Activated CD4-positive, alpha-beta T cell treated with anti-CD3 and anti-CD28 coated beads, Interleukin-10, Interleukin-2, amounts not matched to agents 100 ng/mL and 50 ng/mL, durations not matched to agents 16 hours and 8 hours (primary cell): ENCODE measurements around the gene UBL4A.

Experiments used
- DNase-seq: peaks from one replicate; pipeline ENCODE4 v3.0.0-alpha.2; 2020

Gene UBL4A

DNA sequence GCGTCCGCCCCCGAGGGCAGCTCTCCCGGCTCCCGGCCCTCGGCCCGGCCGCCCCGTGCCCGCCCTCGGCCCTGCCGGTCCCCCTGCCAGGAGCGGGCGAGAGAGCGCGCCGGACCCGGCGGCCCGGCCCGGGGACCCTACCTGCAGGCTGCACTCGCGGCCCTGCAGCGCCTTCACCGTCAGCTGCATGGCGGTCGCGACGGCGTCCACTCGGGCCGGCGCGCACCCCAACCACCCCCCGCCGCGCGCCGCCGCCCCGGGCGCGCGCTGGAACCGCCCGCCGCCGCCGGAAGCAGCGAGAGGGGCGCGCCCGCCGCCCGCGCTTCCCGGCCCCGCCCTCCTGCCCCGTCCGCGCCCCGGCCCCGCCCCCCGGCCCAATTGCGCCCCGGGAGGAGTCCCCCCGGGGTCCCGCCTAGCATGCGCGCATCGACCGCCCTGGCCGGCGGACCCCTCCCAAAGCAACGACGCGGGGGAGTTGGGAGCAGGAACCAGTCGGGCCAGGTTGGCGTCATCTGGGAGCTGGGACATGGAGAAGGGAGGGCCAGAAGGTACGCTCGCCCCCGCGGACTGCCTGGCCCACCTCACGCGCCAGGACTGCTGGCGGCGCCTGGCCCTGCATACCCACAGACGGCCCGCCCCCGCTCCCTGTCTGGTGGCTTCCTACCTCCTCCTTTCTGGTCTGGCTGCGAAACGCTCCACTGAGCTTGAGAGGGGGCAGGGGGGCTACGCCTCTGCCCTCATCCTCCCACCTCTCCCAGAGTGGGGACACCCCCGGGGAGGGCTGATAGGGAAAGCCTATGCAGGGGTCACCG lies at the start of gene UBL4A:
Gene UBL4A, minus strand, starts transcription at position 220 of the 812 bp plus-strand sequence. Its CDS starts 31 bp downstream, at position 189.
- peak; percentile 68 for DNase-seq

DNA sequence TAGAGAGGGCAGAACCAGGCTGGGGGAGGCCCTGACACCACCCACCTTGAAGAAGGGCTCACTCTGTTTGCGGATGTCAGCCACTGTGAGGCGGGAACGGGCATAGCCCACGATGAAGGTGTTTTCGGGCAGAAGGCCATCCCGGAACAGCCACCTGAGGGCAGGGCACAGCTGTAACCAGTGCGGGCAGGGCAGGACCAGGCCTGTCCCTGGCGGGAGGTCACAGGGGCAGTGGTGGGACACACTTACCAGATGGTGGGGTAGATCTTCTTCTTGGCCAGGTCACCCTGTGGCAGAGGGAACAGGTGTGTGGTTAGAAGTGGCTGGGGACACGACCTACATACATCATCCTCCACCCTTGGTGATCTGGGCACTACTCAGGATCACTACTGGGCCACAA lies 49.5 kb upstream of the UBL4A start:
- DNase-seq = no peak

DNA sequence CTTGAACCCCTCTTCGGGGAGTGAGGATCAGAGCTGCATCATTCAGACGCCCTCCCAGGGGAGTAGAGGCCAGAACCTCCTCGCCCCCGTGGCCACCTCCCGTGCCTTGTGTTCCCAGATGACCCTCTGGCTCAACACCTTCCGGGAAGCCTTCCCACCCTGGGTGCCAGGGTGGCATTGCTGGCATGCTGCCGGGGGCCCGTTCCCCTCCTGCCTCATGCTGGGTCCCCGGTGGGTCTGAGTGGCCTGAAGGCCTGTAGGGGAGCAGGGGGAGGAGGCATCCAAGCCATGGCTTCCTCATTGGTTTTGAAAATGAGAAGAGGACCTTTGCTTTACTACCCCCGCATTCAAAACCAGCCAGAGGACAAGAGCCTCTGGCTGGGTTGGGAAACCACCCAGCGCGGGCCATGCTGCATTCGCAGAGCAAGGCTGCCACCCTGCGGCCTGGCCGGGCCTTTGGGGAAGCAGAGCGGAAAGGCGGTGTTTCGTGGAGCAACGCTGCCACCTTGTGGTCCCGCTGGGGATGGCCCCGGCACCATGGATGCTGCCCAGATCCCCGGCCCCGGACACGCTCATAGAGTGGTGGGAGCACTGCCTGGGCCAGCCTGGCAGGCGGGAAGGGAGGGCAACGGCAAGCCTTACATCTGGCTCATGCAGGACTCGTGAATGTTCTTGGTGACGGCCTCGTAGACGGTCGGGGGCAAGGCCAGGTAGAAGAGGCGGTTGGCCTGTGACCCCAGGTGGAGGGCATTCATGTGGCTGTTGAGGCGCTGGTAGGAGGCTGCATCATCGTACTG lies 48.3 kb upstream of the UBL4A start:
- peak; percentile 94 for DNase-seq

DNA sequence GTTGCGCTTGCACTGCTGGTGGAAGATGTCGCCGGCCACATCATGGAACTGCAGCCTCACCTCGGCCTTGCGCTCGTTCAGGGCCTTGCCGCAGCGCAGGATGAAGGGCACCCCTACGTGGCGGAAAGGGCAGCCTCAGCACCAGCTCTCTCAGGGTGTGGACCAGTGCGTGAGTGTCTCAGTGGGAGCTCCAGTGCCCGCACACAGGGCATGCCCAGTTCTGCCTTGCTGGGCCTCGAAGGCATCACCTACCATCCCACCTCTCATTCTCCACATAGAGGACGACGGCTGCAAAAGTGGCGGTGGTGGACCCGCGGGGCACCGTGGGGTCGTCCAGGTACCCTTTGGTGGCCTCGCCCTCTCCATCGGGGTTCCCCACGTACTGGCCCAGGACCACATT lies 46.3 kb upstream of the UBL4A start:
- no peak for DNase-seq

DNA sequence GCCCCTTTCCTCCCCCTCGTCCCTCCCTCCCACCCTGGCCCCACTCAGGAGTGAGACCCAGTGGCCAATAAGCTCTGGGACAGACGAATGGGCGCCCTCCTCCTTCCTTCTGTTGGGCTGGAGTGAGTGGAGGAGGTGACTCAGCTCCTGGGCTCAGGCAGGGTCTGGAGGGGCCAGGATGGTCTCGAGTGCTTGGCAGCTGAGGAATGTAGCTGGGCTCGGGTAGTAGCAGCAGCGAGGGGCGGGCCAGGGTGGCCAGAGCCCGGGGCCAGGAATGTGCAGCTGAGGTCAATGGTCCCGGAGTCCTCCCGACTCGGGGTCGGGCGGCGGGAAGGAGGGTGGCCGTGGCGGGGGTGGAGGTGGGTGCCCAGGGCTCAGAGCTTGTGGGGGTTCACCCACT lies 45.2 kb upstream of the UBL4A start:
- DNase-seq = no peak

DNA sequence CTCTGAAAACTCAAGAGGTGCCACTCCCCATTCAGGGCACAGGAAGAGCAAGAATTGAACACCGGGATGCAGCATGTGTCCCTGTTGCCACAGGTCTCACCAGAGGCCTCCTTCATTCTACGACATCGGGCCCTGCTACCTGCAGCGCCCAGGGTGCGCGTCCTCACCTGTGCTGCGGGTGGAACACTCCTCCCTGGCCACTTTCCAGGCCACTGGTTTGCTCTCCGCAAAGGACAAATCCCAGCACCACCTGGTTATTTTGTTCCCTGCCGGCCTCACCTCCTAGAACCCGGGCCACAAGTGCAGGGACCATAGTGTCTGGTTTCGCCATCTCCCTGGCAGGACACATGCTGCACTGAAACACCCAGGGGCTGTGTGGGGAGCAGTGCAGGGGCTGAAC lies 43.9 kb upstream of the UBL4A start:
- DNase-seq = no peak

DNA sequence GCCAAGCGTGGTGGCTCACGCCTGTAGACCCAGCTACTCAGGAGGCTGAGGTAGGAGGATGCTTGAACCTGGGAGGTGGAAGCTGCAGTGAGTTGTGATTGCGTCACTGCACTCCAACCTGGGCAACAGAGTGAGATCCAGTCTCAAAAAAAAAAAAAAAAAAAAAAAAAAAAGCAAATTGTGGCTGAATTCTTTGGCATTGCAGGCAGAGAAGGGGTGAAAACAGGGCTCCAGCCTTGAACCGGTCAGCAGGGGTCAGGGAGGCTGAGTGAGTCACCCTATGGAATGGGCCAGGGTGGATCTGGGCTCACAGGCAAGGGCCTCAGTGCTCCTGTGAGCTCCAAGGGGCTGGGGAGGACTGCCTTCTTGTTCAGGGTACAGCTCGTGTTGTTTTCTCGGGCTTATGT lies 42.8 kb upstream of the UBL4A start:
- no peak for DNase-seq

DNA sequence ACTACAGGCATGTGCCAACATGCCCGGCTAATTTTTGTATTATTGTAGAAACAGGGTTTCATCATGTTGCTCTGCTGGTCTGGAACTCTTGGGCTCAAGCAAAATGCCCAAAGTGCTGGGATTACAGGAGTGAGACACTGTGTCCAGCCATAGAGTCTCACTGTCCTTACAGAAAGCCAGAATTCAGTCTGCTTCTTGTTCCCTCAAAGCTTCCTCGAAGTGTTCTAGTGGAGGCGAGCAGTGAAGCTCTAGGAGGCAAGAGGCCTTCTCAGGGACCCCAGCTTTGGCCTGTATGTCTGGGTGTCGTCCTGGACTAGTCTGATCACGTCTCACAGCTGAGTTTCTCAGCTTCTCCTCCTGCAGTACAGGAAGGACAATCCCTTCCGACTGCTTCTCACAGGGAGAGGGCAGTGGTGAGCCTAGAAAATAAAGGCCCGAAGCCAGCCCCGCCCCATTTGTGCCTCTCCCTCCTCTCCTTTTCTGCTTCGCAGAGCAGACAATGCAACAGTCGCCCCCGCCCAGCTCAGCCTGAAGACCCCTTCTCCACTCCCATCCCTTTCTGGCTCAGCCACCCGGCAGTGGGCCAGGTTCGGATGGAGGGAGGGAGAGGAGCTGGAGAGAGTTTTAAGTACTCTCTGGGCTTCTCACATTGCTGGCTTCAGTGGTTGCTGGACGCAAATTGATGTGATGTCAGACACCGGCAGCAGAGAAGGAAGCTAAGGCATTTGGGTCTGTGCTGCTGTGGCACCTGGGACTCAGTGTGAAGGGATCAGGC lies 40.7 kb upstream of the UBL4A start:
- peak; percentile 70 for DNase-seq

DNA sequence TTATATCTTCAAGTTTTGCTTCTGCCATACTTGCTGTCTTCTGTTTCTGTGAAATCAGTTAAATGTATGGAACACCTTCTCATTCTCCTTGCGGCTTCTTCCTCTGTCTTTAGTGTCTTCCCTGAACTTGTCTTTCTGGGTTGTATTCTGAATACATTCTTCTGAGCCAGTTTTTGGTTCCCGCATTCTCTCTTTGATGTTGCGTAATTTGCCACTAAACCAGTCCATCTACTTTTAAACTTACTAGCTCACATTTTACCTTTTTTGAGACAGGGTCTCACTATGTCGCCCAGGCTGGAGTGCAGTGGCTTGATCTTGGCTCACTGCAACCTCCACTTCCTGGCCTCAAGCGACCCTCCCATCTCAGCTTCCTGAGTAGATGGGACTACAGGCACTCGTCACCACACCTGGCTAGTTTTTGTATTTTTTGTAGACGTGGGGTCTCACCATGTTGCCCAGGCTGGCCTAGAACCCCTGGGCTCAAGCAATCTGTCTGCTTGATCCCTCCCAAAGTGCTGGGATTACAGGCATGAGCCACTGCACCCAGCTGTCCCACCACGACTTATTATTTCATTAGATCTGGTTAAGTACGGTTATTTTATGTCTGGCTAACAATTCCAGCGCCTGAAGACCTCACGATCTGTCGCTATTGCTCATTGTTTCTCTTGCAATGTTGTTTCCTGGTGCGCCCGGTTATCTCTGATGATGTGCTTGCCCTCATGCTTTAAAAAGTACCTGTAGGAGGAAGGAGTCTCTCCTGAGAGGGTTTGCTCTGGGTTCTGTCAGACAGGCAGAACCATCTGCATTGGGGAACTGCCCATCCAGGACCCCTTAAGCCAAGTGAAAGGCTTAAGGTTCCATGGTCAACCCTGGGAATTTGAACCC lies 39.4 kb upstream of the UBL4A start:
- no peak for DNase-seq

DNA sequence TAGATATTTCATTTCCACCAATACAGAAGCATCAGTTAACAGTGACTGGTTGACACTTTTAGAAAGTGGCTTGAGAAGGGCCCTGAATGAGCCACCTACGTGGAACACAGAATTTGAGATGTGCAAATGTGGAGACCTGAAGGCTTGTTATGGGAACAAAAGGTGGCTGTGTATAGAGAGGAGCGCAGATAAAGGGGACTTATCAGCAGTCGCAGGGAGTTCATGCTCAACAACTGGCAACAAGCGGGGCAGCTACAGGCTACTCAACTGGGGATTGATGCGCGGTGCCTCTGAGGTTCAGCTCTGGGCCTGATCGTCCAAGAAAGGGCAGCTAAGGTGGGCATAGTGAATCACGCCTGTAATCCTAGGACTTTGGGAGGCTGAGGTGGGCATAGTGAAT lies 33.0 kb upstream of the UBL4A start:
- DNase-seq = no peak

DNA sequence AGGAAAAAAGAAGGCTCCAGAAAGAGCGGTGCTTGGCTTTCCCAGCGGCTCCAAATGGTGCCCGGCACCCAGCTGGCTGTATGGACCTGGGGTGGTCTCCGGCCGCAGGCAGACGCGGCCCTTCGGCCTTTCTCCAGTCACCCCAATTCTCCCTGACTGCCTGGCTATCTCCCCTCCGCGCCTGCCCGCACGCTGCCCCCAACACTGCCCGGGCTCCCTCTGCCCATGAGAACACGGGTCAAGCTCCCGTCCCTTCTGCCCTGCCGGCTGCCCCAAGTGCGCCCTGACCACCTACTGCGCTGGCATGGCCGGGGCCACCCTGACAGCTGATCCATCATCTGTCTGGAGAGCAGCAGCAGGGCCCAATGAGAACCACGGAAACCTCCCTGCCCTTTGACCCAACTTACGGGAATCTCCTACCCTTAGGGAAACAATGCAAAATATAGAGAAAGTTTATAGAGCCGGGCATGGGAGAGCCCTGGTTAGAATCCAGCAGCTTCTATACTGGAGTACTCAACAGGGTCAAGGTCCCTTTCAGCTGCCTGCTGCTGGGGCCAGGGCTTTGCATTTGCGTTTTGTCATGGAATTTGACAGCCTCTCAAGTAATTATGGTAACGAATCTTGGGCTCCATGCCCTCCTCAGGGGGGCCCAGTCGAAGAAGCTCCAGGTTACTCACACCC lies 30.8 kb upstream of the UBL4A start:
- no peak for DNase-seq

DNA sequence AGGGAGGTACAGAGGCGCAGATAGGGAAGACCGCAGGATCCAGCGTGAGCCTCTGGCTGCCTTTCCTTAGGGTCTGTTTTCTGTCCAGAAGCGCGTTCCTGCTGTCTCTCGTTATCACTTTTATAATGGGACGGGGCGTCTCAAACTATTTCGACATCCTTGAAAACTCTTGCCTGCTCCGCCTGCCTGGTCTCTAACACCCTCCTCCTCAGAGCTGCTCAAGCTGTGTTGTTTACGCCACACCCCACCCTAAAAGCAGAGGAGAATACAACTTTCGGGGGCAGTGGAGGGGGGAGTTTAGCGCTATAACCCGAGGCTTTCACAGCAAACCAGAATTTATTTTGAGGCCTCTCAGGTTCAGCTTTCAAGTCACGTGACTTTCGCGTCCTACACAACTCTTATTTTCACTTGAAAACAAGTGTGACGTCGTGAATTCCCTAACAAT lies 30.3 kb upstream of the UBL4A start:
- no peak for DNase-seq

DNA sequence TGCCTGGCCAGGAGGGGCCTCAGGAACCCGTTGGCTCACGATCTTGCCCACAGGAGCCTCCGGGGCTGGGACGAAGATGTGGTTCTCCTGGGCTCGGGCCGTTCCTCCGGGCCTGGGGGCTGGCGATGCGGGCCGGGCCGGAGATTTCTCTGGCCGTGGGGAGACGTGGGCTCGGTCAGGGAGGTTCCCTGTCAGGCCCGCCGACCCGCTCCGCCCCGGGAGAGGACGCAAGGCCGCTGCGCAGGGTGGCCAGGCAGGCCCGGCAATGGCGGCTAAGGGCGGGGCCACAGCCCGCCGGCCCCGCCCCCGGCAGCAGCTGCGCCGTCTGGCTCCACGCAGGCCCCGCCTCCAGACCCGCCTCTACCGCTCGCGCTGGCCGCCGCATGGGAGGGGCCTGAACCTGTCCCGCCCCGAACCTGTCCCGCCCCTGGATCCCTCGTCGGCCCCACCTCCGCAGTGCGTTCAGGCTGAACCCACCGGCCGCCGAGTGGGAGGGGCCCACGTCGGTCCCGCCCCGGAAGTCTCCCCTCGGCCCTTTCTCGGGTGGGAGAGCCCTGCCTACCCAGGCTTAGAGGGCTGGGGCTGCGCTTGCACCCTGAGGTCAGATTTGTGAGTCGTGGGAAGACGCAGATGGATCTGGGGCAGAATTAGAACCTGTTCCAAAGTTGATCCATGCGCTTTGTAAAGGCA lies 29.7 kb upstream of the UBL4A start, which contains the start of gene FAM3A:
Gene FAM3A, minus strand, starts transcription at position 267 of the 690 bp plus-strand sequence. CDS start 460 bp downstream, outside the sequence.
- peak; percentile 96 for DNase-seq

DNA sequence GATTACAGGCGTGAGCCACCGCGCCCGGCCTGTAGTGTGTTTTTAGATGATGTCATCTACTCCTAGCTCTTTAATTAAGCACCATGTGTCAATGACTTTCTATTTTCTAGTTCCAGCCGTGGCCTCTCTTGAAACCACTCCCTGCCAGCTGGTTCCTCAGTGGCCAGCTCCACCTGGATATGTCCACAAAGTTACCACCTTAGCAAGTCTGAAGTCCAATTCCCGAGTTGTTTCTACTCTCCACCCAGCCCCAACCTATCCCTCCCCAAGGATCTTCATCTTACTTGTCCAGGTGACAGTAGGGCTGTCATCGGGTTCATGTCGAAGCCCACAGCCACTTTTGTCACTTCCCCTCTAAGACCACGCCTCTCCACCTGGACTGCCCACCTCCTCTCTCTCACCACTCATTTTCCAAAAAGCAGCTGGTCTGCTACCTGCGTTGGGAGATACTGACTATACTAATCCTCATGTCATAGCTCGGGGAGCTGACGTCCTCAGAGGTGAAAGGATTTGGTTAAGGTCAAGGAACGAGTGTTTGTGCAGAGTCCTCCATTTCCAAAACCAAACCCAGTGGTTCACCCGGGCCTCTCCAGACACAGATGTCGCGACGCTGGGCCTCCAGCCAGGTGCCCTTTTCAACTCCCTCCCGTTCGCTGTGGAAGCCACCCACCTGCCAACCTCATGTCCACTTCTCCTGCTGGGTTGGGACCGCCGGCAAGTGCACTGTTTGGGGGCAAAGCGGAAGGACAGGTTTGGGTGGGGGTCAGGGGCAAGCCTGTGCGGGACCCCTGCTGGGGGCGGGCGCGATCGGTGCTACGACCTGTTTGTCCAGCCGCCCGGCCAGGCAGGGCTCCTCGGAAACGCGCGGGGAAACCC lies 28.9 kb upstream of the UBL4A start:
- DNase-seq = peak; percentile 32

DNA sequence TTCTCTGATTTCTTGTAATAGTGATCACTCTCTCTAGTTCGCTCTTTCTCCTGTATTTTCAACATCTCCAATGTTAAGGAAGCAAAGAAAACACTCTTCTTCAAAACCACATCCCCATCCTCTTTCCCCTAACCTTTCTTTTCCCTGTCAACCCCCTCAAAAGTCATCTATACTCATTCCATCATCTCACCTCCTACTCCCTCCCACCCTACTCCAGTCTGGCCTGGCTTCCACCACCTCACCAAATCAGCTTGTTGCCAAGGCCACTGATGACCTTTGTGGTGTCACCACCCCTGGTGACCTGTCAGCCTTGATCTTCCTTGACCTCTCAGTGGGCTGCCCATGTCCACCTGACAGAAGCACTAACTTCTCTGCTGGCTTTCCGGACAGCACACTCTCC lies 27.3 kb upstream of the UBL4A start:
- DNase-seq = no peak

DNA sequence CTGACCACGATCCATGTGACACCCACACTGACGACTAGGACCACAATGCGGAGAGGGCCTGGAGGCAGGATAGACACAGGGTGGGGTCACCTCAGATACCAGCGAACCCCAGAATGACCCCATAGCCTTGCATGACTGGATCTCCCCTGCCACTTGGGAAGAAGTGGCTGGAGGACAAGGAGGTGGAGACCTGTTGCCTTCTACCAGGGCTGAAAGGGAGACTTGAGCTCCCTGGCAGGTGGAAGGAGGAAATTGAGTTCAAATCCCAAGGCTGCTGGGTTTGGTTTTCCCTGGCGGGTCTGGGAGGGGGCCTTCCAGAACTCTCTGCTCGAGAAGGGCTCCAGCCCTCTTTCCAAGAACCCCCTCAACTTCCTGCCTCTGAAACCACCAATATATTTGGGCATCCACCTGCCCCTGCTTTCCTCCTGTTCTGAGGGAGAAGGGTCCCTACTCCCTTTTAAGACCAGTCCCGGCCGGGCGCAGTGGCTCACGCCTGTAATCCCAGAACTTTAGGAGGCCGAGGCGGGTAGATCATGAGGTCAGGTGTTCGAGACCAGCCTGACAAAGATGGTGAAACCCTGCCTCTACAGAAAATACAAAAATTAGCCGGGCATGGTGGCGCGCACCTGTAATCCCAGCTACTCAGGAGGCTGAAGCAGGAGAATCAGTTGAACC lies 26.6 kb upstream of the UBL4A start:
- no peak for DNase-seq

DNA sequence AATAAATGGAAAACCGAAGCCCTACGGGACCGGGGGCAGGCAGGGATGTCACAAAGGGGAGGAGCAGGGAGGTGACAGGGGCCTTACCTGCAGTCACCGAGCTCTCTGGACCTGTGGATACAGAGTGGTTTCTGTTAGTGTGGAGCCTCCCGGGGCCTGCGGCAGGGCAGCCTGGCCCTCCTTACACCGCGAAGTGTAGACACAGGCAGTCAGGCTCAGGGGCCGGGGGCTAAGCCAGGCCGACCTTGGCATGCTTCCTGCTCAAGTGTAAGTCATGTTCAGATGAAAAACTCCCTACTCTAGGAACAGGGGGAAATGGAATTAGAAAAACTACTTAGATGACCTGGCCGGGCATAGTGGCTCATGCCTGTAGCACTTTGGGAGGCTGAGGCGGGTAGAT lies 25.3 kb upstream of the UBL4A start:
- no peak for DNase-seq

DNA sequence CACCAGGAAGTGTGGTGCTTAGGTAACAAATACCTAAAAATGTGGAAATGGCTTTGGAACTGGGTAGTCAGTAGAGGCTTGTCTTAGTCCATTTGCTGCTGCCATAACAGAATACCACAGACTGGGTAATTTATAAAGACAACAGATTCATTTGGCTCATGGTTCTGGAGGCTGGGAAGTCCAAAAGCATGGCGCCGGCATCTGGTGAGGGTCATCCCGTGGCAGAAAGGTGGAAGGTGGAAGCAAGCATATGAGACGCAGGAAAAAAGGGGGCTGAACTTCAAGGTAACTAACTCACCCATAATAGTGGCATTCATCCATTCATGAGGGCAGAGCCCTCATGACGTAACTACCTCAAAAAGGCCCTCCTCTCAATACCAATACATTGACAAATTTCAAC lies 23.0 kb upstream of the UBL4A start:
- DNase-seq = no peak

DNA sequence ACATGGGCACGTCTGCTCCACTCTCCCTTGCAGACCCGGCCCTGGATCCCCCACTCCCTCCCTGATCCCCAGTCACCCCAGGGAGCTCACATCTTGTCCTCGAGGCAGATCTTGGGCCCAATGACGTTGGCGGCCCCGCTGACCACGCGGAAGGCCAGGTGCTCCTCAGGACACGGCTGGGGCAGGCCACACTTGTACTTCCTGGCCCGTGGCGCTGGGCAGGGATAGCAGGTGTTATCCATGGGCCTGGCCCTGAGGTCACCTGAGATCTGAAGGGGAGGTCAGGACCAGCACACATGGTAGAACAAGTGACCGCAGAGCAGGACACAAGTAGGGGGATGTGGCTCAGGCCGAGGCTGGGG lies 21.9 kb upstream of the UBL4A start:
- no peak for DNase-seq
